Transverse colon (tissue), 4 donors: ENCODE measurements around the gene TOP2B. TPM values are rescaled to one million over a fixed set of nuclear protein-coding genes. Genes with fewer than 3 reads are reported as not detected.

Experiments
- DNase-seq: peaks from one replicate; pipeline ENCODE4 v3.0.0-alpha.2; 2019
- H3K27ac ChIP-seq, 4 donors: fragments of 200-600 bp; sonication (generic); 2 replicates each; pipeline ENCODE4 v1.5.1; 2016 to 2018; ENCODE audit warnings: inconsistent platforms in 4 of 4
- H3K27me3 ChIP-seq: fragments of 200-600 bp; sonication (generic); 2 replicates; pipeline ENCODE4 v1.5.1; 2017; ENCODE audit warnings: inconsistent platforms
- H3K36me3 ChIP-seq, 4 donors: fragments of 200-600 bp; sonication (generic); 2 replicates each; pipeline ENCODE4 v1.5.1; 2017 to 2019; ENCODE audit warnings: inconsistent platforms in 4 of 4
- H3K4me1 ChIP-seq, 4 donors: fragments of 200-600 bp; sonication (generic); 2 replicates each; pipeline ENCODE4 v1.5.1; 2017 to 2020; ENCODE audit warnings: inconsistent platforms in 4 of 4
- H3K4me3 ChIP-seq, 4 donors: fragments of 200-600 bp; sonication (generic); 1 replicate in 1 of 4; 2 replicates in 3 of 4; pipeline versions ENCODE4 v1.5.1 to v1.6.1; 2017 to 2019; ENCODE audit warnings: inconsistent platforms in 4 of 4
- H3K9me3 ChIP-seq, 2 donors: fragments of 200-600 bp; sonication (generic); 2 replicates each; pipeline ENCODE4 v1.5.1; 2017 to 2019; ENCODE audit warnings: inconsistent platforms in 2 of 2
- CTCF ChIP-seq, 5 experiments: fragments of 200-600 bp in 3 of 5; fragments of 450-650 bp in 2 of 5; sonication (generic) in 3 of 5; IDR thresholded peaks; 1 replicate in 2 of 5; 2 replicates in 3 of 5; pipeline ENCODE4 v1.5.1; 2016 to 2017; ENCODE audit warnings: antibody characterized with exemption in 5 of 5, inconsistent platforms in 3 of 5, mild to moderate bottlenecking in 2 of 5, moderate library complexity in 1 of 5
- EP300 ChIP-seq: sonication (generic); formaldehyde crosslinking; IDR thresholded peaks from one replicate; pipeline ENCODE4 v1.6.1; 2017; ENCODE audit warnings: antibody characterized with exemption, low read depth
- POLR2A ChIP-seq: fragments of 450-650 bp; IDR thresholded peaks from one replicate; pipeline ENCODE4 v1.6.1; 2016; ENCODE audit warnings: antibody characterized with exemption, mild to moderate bottlenecking, moderate library complexity
- POLR2AphosphoS5 ChIP-seq, 3 donors: sonication (generic); formaldehyde crosslinking; IDR thresholded peaks; one replicate each; pipeline ENCODE4 v1.6.1; 2016; ENCODE audit warnings: antibody characterized with exemption in 3 of 3
- WGBS, 2 donors: methylation state at CpG; one replicate each; pipeline ENCODE4 v1.1.5; 2018; ENCODE audit warnings: low coverage in 1 of 2; 5-methylcytosine and 5-hydroxymethylcytosine counted together
- in situ Hi-C, 4 donors: fragments of 200-750 bp; cut with MboI; loops; one replicate each; pipeline versions ENCODE4 v1.15.0 to v1.15.1; 2017; ENCODE audit warnings: low sequenced_read_pairs in 3 of 4, low pct_ligation_motif_present in 1 of 4, low pct_unique_long_range_greater_than_20kb in 1 of 4
- intact Hi-C: fragments of 100-400 bp; cut with DNase I; formaldehyde crosslinking; loops from one replicate; pipeline ENCODE4 v1.15.1; 2023; ENCODE audit warnings: low total_unique reads
- total RNA-seq, 4 donors: library from RNA; depleted of rRNA; stranded (reverse); fragments of >200 nt; gene quantifications; one replicate each; pipeline ENCODE4 v1.1.0, GENCODE V29; 2016

TOP2B gene
- total RNA-seq, 4 donors from 2014 or later = 37.4 to 104 (median 71.5) TPM

GRCh38 chr3:25558796-25559195, 105.9 kb downstream of the TOP2B start:
- no peak overlapping the region for H3K4me3 ChIP-seq
- whole genome bisulfite sequencing, 2 donors = 79 to 81% methylated on average over 3 to 6 of the region's 6 CpGs
- no peaks in the 10 kb centered on the region for H3K27me3 ChIP-seq
- H3K27ac ChIP-seq = no peak overlapping the region
- TF ChIP-seq POLR2AphosphoS5 (IDR thresholded peaks at IDR 0.05) (no peak), POLR2A (no peak), EP300 (no peak), CTCF (IDR thresholded peaks at IDR 0.05) (no peak)
- H3K9me3 ChIP-seq = no peaks in the 10 kb centered on the region
- DNase-seq = no peak
- in situ Hi-C loops (no loop called here), intact Hi-C loops (no loop called here)
- H3K36me3 ChIP-seq = no peaks in the 10 kb centered on the region
- H3K4me1 ChIP-seq = peaks cover 0 to 4% (median 0%) of the 10 kb centered on the region in 4 donors

- in situ Hi-C loops = no loop called here
- H3K4me3 ChIP-seq = no peak overlapping the region
- H3K27me3 ChIP-seq = no peaks in the 10 kb centered on the region
- 37 to 49% methylated on average over 5 of the region's 5 CpGs for WGBS, 2 donors
- no peaks in the 10 kb centered on the region for H3K9me3 ChIP-seq
- H3K4me1 ChIP-seq = peaks cover 0 to 4% (median 0%) of the 10 kb centered on the region in 4 donors
- TF ChIP-seq CTCF (IDR thresholded peaks at IDR 0.05) = no peak
- no peak for TF ChIP-seq EP300
- no peak for TF ChIP-seq POLR2A
- no peak for TF ChIP-seq POLR2AphosphoS5 (IDR thresholded peaks at IDR 0.05)
- DNase-seq = no peak
- intact Hi-C loops = no loop called here
- H3K27ac ChIP-seq = no peak overlapping the region
- no peaks in the 10 kb centered on the region for H3K36me3 ChIP-seq
These were observed 106.6 kb downstream of the TOP2B start for GRCh38 chr3:25558121-25558520.

GRCh38 chr3:25557694-25558093, 107.0 kb downstream of the TOP2B start:
- intact Hi-C loops = no loop called here
- H3K36me3 ChIP-seq = no peaks in the 10 kb centered on the region
- peaks cover 0 to 4% (median 0%) of the 10 kb centered on the region in 4 donors for H3K4me1 ChIP-seq
- H3K4me3 ChIP-seq = no peak overlapping the region
- H3K9me3 ChIP-seq = no peaks in the 10 kb centered on the region
- no peak for DNase-seq
- in situ Hi-C loops = no loop called here
- H3K27ac ChIP-seq = no peak overlapping the region
- no peaks in the 10 kb centered on the region for H3K27me3 ChIP-seq
- whole genome bisulfite sequencing, 2 donors = 67 to 75% methylated on average over 3 of the region's 3 CpGs
- TF ChIP-seq EP300 (no peak), POLR2A (no peak)

- intact Hi-C loops (no loop called here), in situ Hi-C loops (no loop called here)
- Histone ChIP-seq H3K27ac (no peak overlapping the region), H3K4me3 (no peak overlapping the region), H3K36me3 (no peaks in the 10 kb centered on the region), H3K4me1 (peaks cover 0 to 4% (median 0%) of the 10 kb centered on the region in 4 donors), H3K27me3 (no peaks in the 10 kb centered on the region), H3K9me3 (no peaks in the 10 kb centered on the region)
- 40% methylated on average over 1 of the region's 1 CpG for WGBS, 2 donors
- TF ChIP-seq EP300 (no peak), POLR2AphosphoS5 (IDR thresholded peaks at IDR 0.05) (no peak), CTCF (IDR thresholded peaks at IDR 0.05) (no peak), POLR2A (no peak)
- DNase-seq = no peak
These were observed 108.3 kb downstream of the TOP2B start for GRCh38 chr3:25556447-25556846.
